NCI-H345 treated with DMSO at 0.1 percent for 48 hours (cell line): Measurements from ENCODE around the gene ENDOV.
A peak's percentile ranks its signal among the peaks of the same experiment; 100 is the strongest.

Experiments
- DNase-seq: peaks from one replicate; lab custom pipeline; 2025; ENCODE audit not compliant: unreplicated experiment; lab: John Stamatoyannopoulos, UW

ENDOV gene

DNA sequence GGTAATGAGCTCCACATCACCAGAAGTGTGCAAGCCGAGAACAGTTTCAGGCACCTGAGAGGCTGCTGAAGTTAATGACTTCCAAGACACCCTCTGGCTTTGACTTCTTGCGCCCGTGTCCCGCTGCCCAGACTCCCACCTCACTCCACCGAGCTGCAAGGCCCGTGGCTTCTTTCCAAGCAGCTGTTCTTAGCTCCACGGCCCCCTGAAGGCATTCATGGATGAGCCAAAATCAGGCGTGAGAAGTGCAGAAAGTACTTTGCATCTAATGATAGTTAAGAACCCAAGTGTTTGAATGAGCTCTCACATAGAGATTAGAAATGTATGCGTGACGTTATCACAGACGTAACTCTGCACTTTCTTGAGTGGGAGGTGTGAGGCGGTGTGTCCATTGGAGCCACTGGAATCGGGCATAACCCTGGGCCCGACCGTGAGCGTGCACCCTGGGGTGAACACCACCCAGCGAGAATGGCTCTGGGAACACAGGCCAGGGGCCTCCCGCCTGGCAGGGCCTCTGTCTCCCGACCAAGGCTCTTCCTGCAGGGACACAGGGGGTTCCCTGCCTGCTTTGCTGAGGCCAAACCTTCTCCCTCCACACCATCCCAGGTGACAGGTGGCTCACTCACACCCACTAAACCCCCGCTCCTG is 50.5 kb downstream of the ENDOV start:
- DNase-seq = no peak

DNA sequence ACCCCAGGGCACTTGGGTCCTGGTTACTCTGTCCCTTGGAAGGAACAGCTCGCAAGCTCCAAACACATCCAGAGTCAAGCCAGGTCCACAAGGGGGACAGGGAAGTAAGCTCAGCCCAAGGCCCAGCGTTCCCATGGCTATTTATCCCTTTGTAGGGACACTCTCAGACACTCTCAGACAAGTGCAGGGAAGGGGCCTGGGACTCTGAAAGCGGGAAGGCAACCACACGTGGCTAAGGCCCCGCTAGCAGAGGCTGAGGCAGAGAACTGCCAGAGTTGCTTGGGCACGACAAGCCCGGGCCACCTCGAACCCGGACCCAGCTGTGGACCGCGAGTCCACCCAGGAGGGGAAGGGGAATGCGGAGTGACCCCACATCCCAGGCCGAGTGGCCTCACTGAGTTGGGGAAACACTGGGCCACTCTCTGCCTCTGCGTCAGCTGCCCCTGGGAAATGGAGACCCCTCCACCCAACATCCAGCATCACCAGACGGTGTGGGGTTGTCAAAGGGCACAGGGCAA is 51.3 kb downstream of the ENDOV start:
- no peak for DNase-seq

DNA sequence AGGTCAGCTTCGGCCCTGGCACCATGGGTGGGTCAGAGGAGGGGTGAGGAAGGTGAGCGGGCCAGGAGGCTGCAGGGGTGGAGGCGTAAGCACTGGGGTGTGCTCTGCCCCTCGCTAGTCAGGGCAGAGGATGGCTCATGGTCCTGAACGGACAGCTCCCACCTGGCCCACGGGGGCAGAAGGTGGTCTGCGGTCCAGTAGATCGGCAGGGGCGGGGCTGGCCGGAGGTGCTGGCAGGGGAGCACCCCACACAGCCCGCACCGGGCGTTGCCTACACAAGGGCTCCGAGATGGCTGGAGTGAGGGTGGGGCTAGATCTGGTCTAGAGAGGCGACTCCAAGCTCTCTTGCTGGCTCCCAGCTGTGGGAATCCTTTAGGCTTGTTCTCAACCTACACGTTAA is 53.3 kb downstream of the ENDOV start:
- no peak for DNase-seq

DNA sequence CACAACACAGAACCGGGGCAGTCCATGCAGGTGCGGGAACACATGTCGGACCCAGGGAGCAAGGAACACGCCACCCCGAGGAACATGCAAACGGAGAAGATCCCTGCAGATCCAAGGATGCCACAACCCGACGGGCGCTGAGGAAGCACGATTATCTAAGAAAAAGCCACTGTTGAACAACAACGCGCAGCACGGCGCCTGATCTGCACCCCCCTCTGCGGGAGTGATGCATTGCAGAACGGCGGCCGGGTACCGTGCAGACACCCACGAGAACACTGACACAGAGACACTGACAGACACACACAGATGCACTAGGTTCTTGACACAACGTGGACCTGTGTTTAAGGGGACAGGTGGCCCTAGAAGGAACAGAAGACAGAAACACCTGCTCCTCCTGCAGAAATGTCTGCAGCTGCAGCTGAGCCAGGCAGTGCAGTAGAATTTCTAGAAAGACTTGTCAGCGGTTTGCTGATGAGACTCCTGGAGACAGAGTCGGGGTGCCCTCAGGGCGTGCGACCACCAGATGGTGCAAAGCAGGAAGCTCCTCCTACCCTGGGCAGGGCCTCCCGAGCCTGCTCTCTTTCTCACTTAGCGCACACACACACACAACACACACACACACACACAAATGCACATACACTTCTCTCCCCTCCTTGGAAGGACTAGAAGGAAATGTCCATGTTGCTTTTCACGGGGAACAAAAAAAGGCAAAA is 54.0 kb downstream of the ENDOV start:
- no peak for DNase-seq

DNA sequence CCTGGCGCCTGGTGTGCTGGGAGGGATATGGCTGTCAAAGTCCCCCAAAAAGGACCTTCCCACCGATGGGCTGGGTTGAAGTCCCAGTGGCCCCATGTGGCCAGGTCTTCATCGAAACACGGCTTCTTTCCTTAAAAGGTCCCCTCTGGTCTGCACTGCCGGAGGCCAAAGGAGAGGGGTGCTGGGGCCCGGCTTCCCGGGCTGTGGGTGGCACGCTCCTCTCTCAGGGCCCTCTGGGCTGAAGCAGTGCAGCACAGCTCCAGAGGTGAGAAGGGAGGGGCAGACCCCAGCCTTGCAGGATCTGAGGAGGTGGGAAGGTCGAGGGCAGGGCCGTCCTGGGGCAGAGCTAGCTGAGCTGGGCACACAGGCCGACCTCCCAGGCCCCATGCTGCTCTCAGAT is 54.7 kb downstream of the ENDOV start:
- DNase-seq = no peak

DNA sequence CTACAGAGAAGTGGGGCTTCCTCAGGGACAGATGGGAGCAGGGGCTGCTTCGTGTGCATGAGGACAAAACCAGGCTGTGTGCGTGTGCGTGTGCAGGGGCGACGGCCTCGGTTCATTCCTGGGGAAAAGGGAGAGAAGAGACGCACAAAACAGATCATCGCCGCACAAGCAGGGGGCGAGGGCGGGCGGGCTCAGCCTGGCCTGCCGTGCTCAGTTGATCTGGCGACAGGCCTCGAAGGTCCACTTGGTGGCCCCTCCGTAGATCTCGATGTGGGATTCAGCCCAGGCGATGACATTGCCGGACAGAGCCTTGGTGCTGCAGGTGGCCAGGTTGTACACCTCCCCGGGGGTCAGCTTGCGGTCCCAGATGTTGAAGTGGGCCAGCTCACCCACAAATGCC is 55.6 kb downstream of the ENDOV start:
- DNase-seq = no peak

DNA sequence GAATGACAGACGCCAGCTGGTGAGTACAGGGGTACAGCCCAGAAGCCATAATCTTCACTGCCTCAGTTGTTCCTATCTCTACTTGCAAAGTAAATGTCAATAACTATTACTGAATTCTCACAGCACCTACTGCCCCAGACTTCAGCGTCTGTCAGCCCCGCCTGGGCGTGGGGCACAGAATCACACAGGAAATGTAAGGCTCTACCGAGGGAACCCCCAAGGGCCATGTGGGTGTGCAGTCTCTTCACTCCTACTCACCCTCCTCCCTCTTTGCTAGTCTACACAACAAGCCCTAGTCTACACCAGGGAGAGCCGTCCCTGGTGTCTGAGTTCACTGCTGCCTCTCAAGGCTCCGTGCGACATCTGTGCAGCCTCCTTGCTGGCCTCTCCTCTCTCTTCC is 57.0 kb downstream of the ENDOV start:
- DNase-seq = no peak

DNA sequence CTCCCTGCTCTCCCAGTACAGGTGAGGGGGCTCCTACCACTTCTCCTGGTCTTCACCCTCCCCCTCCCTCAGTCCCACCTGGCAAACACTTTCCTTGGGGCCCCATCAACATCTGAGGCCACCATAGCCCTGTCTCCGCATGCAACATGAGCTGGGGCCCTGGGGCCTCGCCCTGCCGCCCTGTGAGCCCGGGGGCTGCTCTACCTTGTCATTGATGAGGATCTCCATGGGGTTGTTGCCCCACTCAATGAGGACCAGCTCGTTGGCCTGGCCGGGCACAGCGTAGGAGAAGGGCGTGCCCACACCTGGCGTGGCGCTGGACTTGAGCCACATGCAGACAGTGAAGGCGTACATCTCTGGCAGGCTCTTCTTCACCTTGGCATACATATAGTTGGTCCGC is 58.0 kb downstream of the ENDOV start:
- no peak for DNase-seq

DNA sequence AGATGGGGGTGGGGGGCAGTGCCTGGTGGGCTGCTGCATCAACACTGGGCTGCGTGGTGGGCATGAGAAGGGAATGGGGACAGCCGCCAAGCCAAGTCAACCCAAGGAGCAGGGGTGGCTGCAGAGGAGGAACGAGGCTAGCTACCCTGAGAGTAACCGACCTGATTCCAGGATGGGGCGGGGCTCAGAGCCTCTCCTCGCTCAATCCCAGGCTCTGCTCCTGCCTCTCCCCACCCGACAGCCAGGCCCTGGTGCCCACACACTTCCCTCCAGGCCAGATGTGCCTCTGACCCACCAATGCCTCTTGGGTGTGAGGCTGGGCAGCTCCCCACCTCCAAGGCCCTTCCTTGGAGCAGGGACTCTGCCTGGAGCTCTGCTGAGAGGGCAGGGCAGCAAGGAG is 58.7 kb downstream of the ENDOV start:
- no peak for DNase-seq

DNA sequence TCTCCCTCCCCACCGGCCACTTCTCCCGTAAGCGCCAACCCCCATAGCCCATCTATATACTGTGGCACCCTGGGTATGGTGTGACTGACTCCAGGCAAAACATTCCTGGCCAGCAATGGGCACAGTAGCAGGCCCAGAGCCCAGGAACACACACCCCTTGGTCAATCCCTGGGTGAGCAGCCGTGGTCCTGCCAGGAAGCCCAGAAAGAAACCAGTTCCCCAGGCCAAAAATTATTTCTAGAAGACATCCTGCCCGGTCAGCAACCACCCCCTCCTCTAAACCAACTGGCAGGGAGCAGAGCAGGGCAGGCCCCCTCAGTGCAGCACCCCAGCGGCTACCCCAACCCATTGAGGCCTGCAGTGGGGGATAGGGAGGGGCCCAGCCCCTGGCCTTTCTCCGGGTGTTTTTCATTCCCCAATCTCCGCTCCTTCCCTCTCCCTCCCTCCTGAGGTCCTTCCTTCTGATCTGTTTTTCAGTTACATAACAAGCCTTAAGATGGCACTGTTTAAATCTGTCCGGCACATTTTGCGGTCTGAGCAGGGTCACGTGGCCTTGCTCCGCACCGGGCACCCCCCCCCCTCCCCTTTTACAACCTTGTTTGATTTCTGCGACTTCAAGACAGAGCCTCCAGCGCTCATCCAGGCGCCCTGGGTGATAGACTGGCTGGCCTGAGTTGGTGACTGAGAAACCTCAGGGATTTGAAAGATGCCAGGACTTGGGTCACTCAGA is 59.4 kb downstream of the ENDOV start:
- peak; percentile 15 for DNase-seq

DNA sequence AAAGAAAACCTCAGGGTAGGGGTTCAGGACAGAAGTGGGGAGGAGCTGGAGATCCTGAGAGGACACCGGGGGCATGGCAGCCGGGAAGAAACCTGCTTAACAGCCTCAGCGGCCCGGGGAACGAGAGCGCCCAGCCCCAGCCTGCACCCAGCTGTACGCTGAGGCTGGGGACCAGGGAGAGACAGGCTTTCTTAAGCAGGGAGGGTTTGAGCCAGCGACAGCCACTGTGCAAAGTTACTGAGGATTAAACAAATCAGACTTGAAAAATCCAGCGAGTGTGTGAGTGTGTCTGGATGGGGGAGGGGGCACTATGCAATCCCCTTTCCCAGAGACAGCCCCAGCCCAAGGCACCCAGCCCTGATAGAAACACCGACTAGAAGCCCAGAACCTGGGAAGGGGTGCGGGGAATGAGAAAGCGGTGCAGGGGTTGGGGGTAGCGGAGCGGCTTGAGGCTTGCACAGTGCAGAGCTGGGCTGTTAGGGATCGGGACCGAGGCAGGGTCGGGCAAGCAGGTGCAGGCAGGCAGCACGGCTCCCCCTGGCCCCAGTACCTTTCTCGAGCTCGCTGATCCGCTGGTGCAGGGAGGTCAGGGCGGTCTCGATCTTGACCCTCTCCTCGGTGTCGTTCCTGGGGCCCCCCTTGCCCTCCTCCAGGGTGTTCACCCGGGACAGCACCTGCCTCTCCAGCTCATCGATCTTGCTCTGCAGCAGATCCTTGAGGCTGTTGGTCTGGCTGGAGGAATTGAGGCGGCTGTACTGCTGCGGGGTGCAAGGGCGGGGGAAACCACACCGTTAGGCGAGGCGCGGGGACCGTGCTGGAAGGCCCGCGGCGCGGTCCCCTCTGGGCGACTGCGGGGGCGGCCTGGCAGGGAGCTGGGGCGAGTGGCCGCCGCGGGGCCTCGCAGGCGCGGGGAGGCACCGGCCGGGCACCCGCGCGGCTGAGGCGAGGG is 60.3 kb downstream of the ENDOV start:
- no peak for DNase-seq

DNA sequence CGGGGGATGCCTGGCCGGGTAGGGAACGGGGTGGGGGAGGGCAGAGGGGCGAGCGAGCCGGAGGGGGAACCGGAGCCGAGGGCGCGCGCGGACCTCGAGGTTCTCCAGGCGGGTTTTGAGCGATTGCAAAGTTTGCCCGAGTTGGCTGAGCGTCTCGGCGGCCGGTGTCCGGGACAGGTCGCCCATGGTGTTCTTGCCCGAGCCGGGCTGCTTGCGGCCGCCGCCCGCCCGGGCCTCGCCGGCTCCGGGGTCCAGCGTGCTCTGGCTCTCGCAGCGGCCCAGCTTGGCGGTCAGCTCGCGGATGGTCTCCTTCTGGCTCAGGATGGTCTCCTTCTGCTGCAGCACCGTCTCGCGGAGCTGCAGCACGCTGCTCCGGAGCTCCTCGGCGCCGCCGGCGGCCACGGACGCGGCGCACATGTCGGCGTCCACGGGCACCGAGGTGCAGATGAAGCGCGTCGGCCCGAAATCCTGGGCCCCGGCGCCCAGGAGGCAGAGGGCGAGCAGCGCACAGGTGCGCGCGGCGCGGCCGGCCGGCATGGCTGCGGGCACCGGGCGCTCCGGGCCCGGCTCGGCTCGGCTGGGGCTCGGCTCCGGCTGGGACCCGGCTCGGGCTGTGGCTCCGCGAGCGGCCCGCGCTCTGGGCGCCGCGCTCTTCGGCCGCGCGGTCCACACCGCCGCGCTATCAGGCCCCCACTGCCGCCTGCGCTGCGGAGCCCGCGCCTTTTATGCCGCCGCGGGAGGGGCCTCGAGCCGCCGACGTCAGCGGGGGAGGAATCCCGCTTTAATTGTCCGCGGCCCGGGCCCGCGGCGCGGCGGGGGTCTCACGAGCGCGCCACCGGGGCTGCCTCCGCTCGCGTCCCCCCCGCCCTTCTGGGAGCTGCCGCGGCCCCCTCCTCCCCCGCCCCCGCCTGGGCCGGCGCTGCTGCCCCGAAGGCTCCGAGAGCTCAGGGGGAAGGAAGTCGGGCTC is 61.2 kb downstream of the ENDOV start, which contains the start of gene NPTX1:
NPTX1 (minus strand) TSS at position 698 of the 967 bp plus-strand sequence; CDS start at position 537, 161 bp downstream.
- peak; percentile 71 for DNase-seq

DNA sequence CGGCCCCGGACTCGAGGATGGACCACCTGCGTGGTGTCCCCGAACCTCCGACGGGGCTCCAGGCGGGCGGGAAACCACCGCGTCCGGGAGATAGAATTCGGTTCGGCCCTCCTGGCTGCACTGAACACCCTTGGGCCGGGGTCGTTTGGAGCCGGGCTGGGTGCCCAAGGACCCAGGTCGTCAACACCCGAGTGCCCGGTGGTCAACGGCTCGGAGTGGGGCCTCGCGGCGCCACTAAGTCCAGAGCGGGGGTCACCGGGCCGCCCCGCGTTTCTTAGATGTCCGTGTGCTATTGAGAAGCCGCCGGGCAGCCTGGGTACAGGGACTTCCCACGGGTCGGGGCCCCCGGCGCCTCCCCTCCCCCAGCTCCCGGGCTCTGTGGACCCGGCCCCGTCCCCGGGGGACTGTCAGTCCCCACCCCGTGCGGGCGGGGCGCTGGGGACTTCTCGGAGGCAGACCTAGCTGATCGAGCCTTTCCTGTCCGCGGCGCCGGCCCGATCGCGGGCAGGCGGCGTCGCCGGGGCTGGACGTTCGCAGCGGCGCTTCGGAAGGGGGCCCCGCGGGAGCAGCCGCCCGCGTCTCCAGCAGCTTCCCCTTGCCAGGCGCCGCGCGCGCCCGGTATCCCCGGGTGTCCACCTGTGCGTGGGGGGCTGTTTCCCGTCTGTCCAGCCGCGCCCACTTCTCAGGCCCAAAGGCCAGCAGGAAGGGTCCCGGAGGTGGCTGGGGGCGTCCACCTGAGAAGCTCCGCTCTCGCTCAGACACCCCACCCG is 62.1 kb downstream of the ENDOV start:
- no peak for DNase-seq

DNA sequence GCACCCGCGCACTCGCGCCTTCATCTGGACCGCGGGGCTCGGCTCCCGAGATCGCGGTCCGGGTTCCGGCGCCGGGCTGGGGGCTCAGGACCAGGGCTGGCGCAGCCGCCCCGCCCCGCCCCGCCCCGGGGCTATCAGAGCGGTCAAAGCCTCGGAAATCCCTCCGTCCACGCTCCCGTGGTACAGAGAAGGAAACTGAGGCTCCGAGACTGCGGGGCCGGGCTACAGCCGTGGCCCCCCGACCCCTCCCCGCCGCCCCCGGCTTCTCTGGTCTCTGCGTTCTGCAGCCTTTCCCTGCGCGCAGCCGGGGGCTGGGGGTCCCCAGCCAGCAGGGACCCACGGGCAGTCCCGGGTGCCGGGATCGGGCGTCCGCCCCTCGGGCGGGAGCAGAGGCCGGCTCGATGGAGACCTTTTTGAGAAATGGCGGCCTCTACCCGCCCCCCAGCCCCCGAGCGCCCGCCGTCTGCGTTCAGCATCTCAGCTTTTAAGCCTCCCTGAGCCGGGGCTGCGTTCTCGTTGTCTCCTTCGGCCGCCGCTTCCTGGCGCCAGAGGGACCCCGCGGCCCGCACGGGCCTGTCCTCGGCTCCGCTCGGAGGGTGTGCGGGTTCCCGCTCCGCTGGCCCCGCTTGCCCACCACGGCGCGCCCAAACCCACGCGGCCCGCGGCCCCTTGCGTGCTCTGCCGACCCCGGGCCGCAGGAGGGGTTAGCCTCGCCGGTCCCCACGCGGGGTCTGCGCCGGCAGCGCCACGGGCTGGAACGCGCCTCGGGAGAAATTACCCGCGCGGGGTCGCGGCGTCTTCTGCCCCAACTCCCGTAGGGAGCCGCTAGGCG is 62.9 kb downstream of the ENDOV start:
- DNase-seq = peak; percentile 25

DNA sequence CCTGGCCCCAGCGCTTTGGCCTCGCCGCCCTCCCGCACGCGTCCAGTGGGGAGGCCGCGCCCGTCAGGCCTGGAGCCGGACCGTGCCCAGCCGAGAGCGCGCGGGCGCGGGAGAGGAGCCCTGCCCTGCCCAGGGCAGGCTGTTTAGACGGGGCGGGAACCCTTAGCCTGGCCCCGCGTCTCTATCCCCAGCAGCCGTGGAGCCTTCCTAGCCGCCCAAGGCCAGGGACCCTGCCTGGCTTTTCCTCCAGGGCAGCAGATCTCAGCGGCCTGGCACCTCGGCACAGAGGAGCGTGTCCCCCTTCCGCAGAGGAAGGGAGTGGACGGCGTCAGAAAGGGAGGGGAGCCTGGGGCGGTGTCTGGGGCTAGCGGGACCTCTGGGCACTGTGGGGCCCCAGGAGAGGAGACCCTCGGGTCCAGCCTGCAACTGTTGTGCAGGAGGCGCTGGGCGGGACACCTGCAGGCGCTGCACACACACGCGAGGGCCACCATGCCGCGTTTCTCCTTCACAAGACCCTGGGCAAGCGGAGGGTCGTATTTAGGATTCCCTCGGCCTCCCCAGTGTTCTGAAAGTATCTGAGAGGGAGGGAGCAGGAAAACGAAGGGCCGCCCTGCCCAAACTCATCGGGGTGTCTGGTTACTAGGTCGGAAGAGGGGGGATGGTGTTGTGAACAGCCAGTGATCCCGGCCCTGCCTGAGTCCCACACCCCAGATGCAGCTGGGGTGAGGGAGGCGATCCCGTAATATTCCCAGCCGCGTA is 63.7 kb downstream of the ENDOV start:
- DNase-seq = no peak

DNA sequence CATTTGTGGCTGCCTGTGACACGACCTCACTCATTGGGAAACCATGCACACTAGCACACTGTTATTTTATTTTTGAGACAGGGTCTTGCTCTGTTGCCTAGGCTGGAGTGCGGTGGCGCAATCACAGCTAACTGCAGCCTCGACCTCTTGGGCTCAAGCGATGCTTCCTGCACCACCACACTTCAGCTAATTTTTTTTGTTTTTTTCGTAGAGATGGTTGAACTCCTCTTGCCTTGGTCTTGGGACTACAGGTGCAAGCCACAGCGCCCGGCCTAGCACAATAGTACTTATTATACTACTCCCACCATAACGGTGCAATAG is 64.2 kb downstream of the ENDOV start:
- no peak for DNase-seq

DNA sequence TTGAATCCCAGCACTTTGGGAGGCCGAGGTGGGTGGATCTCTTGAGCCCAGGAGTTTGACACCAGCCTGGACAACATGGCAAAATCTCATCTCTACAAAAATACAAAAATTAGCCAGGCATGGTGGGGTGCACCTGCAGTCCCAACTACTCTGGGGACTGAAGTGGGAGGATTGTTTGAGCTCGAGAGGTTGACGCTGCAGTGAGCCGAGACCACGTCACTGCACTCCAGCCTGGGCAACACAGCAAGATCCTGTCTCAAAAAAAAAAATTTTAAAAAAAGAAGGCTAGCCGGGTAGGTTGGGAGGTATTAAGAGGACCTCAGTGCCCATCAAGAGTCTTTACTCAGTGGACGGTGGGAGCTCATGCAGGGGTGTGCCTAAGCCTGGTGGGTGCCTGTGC is 65.3 kb downstream of the ENDOV start:
- DNase-seq = no peak
